ENCODE data around the gene IFNLR1.

Gene IFNLR1

GRCh38 chr1:24119859-24120756 is 67.0 kb downstream of the IFNLR1 start:
- DNase-seq = no peak

GRCh38 chr1:24119489-24119858 is 67.6 kb downstream of the IFNLR1 start:
- no peak for DNase-seq

GRCh38 chr1:24118410-24119242 is 68.5 kb downstream of the IFNLR1 start:
- DNase-seq = no peak

- DNase-seq = no peak
Observed at GRCh38 chr1:24117722-24118409, 69.2 kb downstream of the IFNLR1 start.

GRCh38 chr1:24117132-24117531 is 70.0 kb downstream of the IFNLR1 start:
- no peak for DNase-seq

GRCh38 chr1:24114753-24115152 is 72.3 kb downstream of the IFNLR1 start:
- no peak for DNase-seq

- DNase-seq = no peak
Observed at GRCh38 chr1:24113641-24114033, 73.5 kb downstream of the IFNLR1 start.

- no peak for DNase-seq
Observed at GRCh38 chr1:24111996-24112779, 74.9 kb downstream of the IFNLR1 start, which contains the start of gene MYOM3. MYOM3 (minus strand) TSS chr1:24112135; CDS start chr1:24108636, 3,499 bp downstream.

GRCh38 chr1:24111262-24111995 is 75.7 kb downstream of the IFNLR1 start:
- no peak for DNase-seq

GRCh38 chr1:24110642-24111261 is 76.3 kb downstream of the IFNLR1 start:
- no peak for DNase-seq

- no peak for DNase-seq
Observed at GRCh38 chr1:24109686-24110475, 77.2 kb downstream of the IFNLR1 start.

- no peak for DNase-seq
Observed at GRCh38 chr1:24109166-24109483, 78.0 kb downstream of the IFNLR1 start.

- DNase-seq = no peak
Observed at GRCh38 chr1:24108334-24109165, 78.5 kb downstream of the IFNLR1 start.

GRCh38 chr1:24107462-24108138 is 79.5 kb downstream of the IFNLR1 start:
- no peak for DNase-seq

GRCh38 chr1:24105368-24106160 is 81.5 kb downstream of the IFNLR1 start:
- DNase-seq = no peak

GRCh38 chr1:24104854-24105253 is 82.2 kb downstream of the IFNLR1 start:
- DNase-seq = no peak
